RWPE1 (cell line): ENCODE data around the gene ZYX.

Experiments
- CTCF ChIA-PET: fragments of 350-600 bp; sonication (Branson Sonifier 250); formaldehyde crosslinking; extraction: SDS; loops from one replicate; lab custom pipeline; 2021; lab: Yijun Ruan, JAX
- POLR2A ChIA-PET: fragments of 400-600 bp; formaldehyde crosslinking; extraction: SDS; loops from one replicate; lab custom pipeline; 2020; ENCODE audit warnings: antibody characterized with exemption; ENCODE audit not compliant: low non-redundant PET; lab: Yijun Ruan, JAX
- DNase-seq: peaks from one replicate; pipeline ENCODE4 v3.0.0; 2012; ENCODE audit warnings: low spot score
- H3K27ac ChIP-seq: fragments of 450-650 bp; 2 replicates; pipeline ENCODE4 v1.5.1; 2017
- CTCF ChIP-seq: fragments of 450-650 bp; conservative IDR thresholded peaks from 2 replicates; pipeline ENCODE4 v1.5.1; 2017; ENCODE audit warnings: low read depth, mild to moderate bottlenecking

The ZYX gene

DNA sequence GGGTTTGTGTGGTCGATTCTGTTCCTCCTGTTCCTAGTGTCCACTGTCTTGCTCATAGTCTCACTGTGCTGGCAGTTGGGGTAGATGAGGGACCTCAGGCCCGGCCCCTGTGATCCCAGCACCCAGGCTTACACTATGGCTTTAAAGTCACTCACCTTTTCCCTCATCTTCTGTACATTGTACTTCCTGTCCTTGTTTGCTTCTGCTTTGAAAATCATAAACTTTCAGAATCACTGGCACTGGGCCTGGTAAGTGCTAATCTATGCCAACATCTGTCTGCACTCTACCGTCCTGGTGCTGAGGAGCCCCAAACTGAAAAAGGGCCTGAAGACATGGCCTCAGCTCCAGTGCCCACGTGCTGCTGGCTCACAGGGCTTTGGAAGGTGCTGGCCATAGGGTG, 56.4 kb downstream of the ZYX start:
- POLR2A ChIA-PET, result no interaction called here
- no peak for TF ChIP-seq CTCF

DNA sequence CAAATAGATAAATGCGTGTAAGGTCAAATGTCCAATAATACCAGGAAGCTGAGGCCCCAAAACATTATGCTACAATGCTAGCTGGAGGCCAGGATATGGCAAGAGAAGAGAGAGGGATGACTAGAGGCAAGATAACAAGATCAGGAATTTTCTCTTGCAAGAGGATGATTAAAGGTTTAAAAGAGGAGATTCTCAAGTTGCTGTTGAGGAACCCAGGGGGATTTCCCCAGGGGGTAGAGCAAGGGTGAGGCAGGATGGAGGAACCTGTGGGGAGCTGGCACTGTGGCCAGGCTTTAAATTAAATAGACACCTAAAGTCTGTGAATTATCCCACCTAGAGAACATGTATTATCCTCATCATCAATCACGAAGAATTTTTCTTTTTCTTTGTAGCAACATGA, 58.7 kb downstream of the ZYX start:
- no peak overlapping the region for H3K27ac ChIP-seq
- DNase-seq, result no peak
- ChIA-PET POLR2A (no interaction called here), CTCF (no interaction called here)
- TF ChIP-seq CTCF, result no peak

More for the DNA sequence above, 56.4 kb downstream of the ZYX start:
- 0 out of 2 replicates have a peak overlapping the region, but pooled peaks have one; percentile 6 for H3K27ac ChIP-seq
- DNase-seq, result no peak
- CTCF ChIA-PET, result no interaction called here
